ENCODE measurements around the gene ZNF138.
"Not testable (repeated sequence)": the region's sequence is repeated elsewhere in the genome, so short reads cannot be mapped to it uniquely, and the experiment has no call there.

The ZNF138 gene

DNA sequence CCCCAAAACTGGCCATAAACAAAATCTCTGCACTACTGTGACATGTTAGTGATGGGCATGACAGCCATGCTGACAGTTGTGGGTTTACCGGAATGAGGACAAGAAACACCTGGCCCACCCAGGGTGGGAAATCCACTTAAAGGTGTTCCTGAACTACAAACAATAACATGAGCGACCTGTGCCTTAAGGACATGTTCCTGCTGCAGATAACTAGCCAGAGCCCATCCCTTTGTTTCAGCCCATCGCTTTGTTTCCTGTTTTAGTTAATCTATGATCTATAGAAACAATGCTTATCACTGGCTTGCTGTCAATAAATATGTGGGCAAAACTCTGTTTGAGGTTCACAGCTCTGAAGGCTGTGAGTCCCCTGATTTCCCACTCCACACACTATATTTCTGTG, 69.3 kb downstream of the ZNF138 start:
- not testable (repeated sequence) for H3K27ac ChIP-seq (ENCODE audit: low read depth, low read length); H3K9me3 ChIP-seq (ENCODE audit: control insufficient read depth in 1 of 2, low read length in 2 of 2); H3K4me1 ChIP-seq (ENCODE audit: control insufficient read depth in 1 of 2, insufficient read depth in 2 of 2, low read length in 2 of 2); H3K27me3 ChIP-seq (ENCODE audit: control insufficient read depth in 1 of 2, insufficient read depth in 2 of 2, low read length in 2 of 2); H3K4me3 ChIP-seq (ENCODE audit: low read depth in 1 of 2, low read length in 2 of 2); H3K9ac ChIP-seq (ENCODE audit: low read depth in 1 of 2, low read length in 2 of 2); H3K36me3 ChIP-seq (ENCODE audit: control insufficient read depth in 1 of 2, insufficient read depth in 2 of 2, low read length in 2 of 2)

- no peak overlapping the region for H3K4me3 ChIP-seq (ENCODE audit: low read depth in 1 of 2, low read length in 2 of 2)
- no peaks in the 10 kb centered on the region for H3K4me1 ChIP-seq (ENCODE audit: control insufficient read depth in 1 of 2, insufficient read depth in 2 of 2, low read length in 2 of 2)
- H3K27ac ChIP-seq (ENCODE audit: low read depth, low read length) = no peak overlapping the region
- peaks cover 0 to 2% of the 10 kb centered on the region in 2 donors for H3K9me3 ChIP-seq (ENCODE audit: control insufficient read depth in 1 of 2, low read length in 2 of 2)
- H3K27me3 ChIP-seq (ENCODE audit: control insufficient read depth in 1 of 2, insufficient read depth in 2 of 2, low read length in 2 of 2) = no peaks in the 10 kb centered on the region
- H3K36me3 ChIP-seq (ENCODE audit: control insufficient read depth in 1 of 2, insufficient read depth in 2 of 2, low read length in 2 of 2) = no peaks in the 10 kb centered on the region
- no peak overlapping the region for H3K9ac ChIP-seq (ENCODE audit: low read depth in 1 of 2, low read length in 2 of 2)
These were observed 69.7 kb downstream of the ZNF138 start for GRCh38 chr7:64863969-64864368.

GRCh38 chr7:64867863-64868440, 73.7 kb downstream of the ZNF138 start:
- Histone ChIP-seq H3K4me1 (ENCODE audit: control insufficient read depth in 1 of 2, insufficient read depth in 2 of 2, low read length in 2 of 2) (no peaks in the 10 kb centered on the region), H3K27ac (ENCODE audit: low read depth, low read length) (no peak overlapping the region), H3K27me3 (ENCODE audit: control insufficient read depth in 1 of 2, insufficient read depth in 2 of 2, low read length in 2 of 2) (no peaks in the 10 kb centered on the region), H3K4me3 (ENCODE audit: low read depth in 1 of 2, low read length in 2 of 2) (no peak overlapping the region), H3K9ac (ENCODE audit: low read depth in 1 of 2, low read length in 2 of 2) (no peak overlapping the region), H3K36me3 (ENCODE audit: control insufficient read depth in 1 of 2, insufficient read depth in 2 of 2, low read length in 2 of 2) (no peaks in the 10 kb centered on the region), H3K9me3 (ENCODE audit: control insufficient read depth in 1 of 2, low read length in 2 of 2) (peaks cover 0 to 2% of the 10 kb centered on the region in 2 donors)

- Histone ChIP-seq H3K27me3 (ENCODE audit: control insufficient read depth in 1 of 2, insufficient read depth in 2 of 2, low read length in 2 of 2) (no peaks in the 10 kb centered on the region), H3K9me3 (ENCODE audit: control insufficient read depth in 1 of 2, low read length in 2 of 2) (peaks cover 0 to 2% of the 10 kb centered on the region in 2 donors), H3K36me3 (ENCODE audit: control insufficient read depth in 1 of 2, insufficient read depth in 2 of 2, low read length in 2 of 2) (no peaks in the 10 kb centered on the region), H3K9ac (ENCODE audit: low read depth in 1 of 2, low read length in 2 of 2) (no peak overlapping the region), H3K4me1 (ENCODE audit: control insufficient read depth in 1 of 2, insufficient read depth in 2 of 2, low read length in 2 of 2) (no peaks in the 10 kb centered on the region), H3K4me3 (ENCODE audit: low read depth in 1 of 2, low read length in 2 of 2) (no peak overlapping the region), H3K27ac (ENCODE audit: low read depth, low read length) (no peak overlapping the region)
These were observed 74.3 kb downstream of the ZNF138 start for GRCh38 chr7:64868499-64868898.

DNA sequence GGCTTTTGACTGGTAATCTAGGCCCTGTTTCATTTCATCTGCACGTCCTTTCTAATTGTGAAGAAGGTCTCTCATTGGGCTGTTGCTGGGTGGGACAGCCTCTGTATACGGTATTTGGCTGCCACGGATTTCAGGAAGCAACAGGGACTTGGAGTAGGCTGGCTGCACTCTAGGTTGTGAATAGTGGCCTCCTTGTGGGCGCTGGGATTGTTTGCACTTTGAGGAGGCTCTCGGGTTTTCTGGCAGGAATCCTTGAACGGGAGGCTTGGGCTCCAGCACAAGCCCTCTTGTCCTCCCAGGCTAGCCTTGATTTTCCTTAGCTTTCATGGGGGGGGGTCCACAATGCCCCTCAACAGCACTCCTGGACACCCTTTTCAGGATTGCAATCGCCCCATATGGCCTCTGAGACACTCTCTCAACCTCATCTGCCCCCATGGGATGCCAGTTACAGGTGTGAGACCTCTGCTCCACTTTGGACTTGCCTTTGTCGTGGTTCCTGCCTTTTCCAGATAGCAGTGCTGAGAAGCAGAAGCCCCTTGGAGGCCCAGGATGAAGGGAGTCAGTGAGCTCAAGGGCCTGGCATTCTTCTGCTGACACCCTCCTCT, 75.0 kb downstream of the ZNF138 start:
- Histone ChIP-seq H3K9me3 (ENCODE audit: control insufficient read depth in 1 of 2, low read length in 2 of 2) (peaks cover 0 to 2% of the 10 kb centered on the region in 2 donors), H3K27ac (ENCODE audit: low read depth, low read length) (no peak overlapping the region), H3K9ac (ENCODE audit: low read depth in 1 of 2, low read length in 2 of 2) (no peak overlapping the region)

DNA sequence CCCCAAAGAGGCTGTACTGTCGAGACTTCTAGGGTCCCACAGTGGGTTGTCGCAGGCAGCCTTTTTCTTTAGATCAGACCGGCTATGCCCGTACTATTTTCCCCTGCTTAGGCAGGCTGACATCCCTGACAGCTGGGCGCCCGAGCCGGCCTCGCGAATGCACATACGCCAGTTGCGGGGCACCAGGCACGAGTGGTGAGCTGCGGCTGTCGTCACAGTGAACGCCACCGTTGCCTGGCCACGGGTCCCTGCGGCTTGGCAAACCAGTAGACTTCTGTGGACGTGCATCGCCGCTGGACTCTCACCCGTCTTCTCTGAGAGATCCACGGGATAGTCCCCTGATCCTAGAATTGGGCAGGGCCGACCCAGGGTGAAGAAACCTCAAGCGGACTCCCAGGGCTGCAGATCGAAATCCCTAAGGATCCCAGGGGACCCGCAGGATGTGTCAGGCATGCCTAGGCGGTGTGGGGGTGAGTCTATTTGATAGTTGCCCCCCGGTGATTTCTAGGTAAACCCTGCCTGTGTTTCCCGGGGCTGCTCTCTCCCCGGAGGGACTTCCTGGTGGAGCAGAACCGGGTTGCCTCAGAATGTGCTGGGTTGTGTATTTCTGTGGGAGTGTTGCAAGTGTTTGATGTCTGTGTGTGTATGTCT, 75.8 kb downstream of the ZNF138 start:
- H3K9me3 ChIP-seq (ENCODE audit: control insufficient read depth in 1 of 2, low read length in 2 of 2) = peaks cover 0 to 6% of the 10 kb centered on the region in 2 donors
- no peak overlapping the region for H3K4me3 ChIP-seq (ENCODE audit: low read depth in 1 of 2, low read length in 2 of 2)
- no peaks in the 10 kb centered on the region for H3K36me3 ChIP-seq (ENCODE audit: control insufficient read depth in 1 of 2, insufficient read depth in 2 of 2, low read length in 2 of 2)
- H3K9ac ChIP-seq (ENCODE audit: low read depth in 1 of 2, low read length in 2 of 2) = no peak overlapping the region
- no peak overlapping the region for H3K27ac ChIP-seq (ENCODE audit: low read depth, low read length)
- no peaks in the 10 kb centered on the region for H3K27me3 ChIP-seq (ENCODE audit: control insufficient read depth in 1 of 2, insufficient read depth in 2 of 2, low read length in 2 of 2)
- no peaks in the 10 kb centered on the region for H3K4me1 ChIP-seq (ENCODE audit: control insufficient read depth in 1 of 2, insufficient read depth in 2 of 2, low read length in 2 of 2)

More for the DNA sequence above, 75.0 kb downstream of the ZNF138 start:
- Histone ChIP-seq H3K4me3 (ENCODE audit: low read depth in 1 of 2, low read length in 2 of 2) (no peak overlapping the region), H3K27me3 (ENCODE audit: control insufficient read depth in 1 of 2, insufficient read depth in 2 of 2, low read length in 2 of 2) (no peaks in the 10 kb centered on the region), H3K4me1 (ENCODE audit: control insufficient read depth in 1 of 2, insufficient read depth in 2 of 2, low read length in 2 of 2) (no peaks in the 10 kb centered on the region), H3K36me3 (ENCODE audit: control insufficient read depth in 1 of 2, insufficient read depth in 2 of 2, low read length in 2 of 2) (no peaks in the 10 kb centered on the region)

GRCh38 chr7:64870656-64871055, 76.4 kb downstream of the ZNF138 start:
- H3K36me3 ChIP-seq (ENCODE audit: control insufficient read depth in 1 of 2, insufficient read depth in 2 of 2, low read length in 2 of 2) = no peaks in the 10 kb centered on the region
- no peak overlapping the region for H3K27ac ChIP-seq (ENCODE audit: low read depth, low read length)
- H3K4me3 ChIP-seq (ENCODE audit: low read depth in 1 of 2, low read length in 2 of 2) = no peak overlapping the region
- H3K27me3 ChIP-seq (ENCODE audit: control insufficient read depth in 1 of 2, insufficient read depth in 2 of 2, low read length in 2 of 2) = no peaks in the 10 kb centered on the region
- no peaks in the 10 kb centered on the region for H3K4me1 ChIP-seq (ENCODE audit: control insufficient read depth in 1 of 2, insufficient read depth in 2 of 2, low read length in 2 of 2)
- H3K9ac ChIP-seq (ENCODE audit: low read depth in 1 of 2, low read length in 2 of 2) = no peak overlapping the region
- H3K9me3 ChIP-seq (ENCODE audit: control insufficient read depth in 1 of 2, low read length in 2 of 2) = peaks cover 0 to 6% of the 10 kb centered on the region in 2 donors

- Histone ChIP-seq H3K4me1 (ENCODE audit: control insufficient read depth in 1 of 2, insufficient read depth in 2 of 2, low read length in 2 of 2) (no peaks in the 10 kb centered on the region), H3K27me3 (ENCODE audit: control insufficient read depth in 1 of 2, insufficient read depth in 2 of 2, low read length in 2 of 2) (no peaks in the 10 kb centered on the region), H3K9ac (ENCODE audit: low read depth in 1 of 2, low read length in 2 of 2) (no peak overlapping the region), H3K9me3 (ENCODE audit: control insufficient read depth in 1 of 2, low read length in 2 of 2) (peaks cover 0 to 6% of the 10 kb centered on the region in 2 donors), H3K27ac (ENCODE audit: low read depth, low read length) (no peak overlapping the region), H3K4me3 (ENCODE audit: low read depth in 1 of 2, low read length in 2 of 2) (no peak overlapping the region), H3K36me3 (ENCODE audit: control insufficient read depth in 1 of 2, insufficient read depth in 2 of 2, low read length in 2 of 2) (no peaks in the 10 kb centered on the region)
These were observed 77.5 kb downstream of the ZNF138 start for GRCh38 chr7:64871761-64872160.

DNA sequence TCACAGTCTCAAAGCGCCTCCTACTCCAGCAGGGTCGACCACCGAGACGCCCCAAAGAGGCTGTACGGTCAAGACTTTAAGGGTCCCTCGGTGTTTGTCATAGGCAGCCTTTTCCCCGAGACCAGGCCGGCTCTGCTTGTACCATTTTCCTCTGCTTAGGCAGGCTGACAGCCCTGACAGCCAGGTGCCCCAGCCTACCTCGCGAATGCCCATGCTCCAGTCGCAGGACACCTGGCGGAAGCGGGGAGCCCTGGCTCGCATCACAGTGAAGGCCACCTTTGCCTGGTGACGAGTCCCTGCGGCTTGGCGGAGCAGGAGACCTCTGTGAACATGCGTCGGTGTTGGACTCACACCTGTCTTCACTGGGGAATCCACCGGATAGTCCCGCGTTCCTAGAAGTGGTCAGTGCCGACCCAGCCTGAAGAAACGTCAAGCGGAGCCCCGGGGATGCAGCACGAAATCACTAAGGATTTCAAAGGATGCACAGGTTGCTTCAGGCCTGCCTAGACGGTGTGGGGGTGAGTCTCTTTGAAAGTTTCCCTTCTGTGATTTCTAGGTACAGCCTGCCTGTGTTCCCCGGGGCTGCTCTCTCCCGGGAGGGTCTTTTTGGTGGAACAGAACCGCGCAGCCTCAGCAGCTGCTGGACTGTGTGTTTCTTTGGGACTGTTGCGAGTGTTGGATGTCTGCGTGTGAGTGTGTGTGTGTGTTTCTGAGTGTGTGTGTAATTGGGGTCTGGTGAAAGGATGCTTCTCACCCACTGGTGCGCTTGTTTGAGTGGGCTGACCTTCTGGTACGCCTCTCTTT, 78.3 kb downstream of the ZNF138 start:
- Histone ChIP-seq H3K9ac (ENCODE audit: low read depth in 1 of 2, low read length in 2 of 2) (no peak overlapping the region), H3K27me3 (ENCODE audit: control insufficient read depth in 1 of 2, insufficient read depth in 2 of 2, low read length in 2 of 2) (no peaks in the 10 kb centered on the region), H3K4me3 (ENCODE audit: low read depth in 1 of 2, low read length in 2 of 2) (no peak overlapping the region), H3K9me3 (ENCODE audit: control insufficient read depth in 1 of 2, low read length in 2 of 2) (peaks cover 0 to 10% of the 10 kb centered on the region in 2 donors), H3K4me1 (ENCODE audit: control insufficient read depth in 1 of 2, insufficient read depth in 2 of 2, low read length in 2 of 2) (no peaks in the 10 kb centered on the region), H3K36me3 (ENCODE audit: control insufficient read depth in 1 of 2, insufficient read depth in 2 of 2, low read length in 2 of 2) (no peaks in the 10 kb centered on the region), H3K27ac (ENCODE audit: low read depth, low read length) (no peak overlapping the region)

DNA sequence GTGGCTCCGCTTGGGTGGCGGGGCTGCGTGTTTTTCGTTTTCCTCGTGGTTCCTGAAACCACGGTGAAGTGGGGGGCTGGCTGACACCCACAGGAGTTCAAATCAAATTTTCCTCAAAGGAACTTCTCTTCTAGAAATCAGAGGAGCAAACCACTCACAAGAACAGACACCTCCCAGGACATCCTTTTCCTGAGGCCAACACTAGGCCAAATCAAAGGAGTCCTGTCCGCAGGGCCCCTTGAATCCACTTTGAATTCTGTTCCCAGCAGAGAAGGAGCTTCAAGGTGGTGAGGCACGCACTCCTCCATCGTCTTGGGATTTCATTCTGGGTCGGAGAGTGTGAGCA, 78.9 kb downstream of the ZNF138 start:
- Histone ChIP-seq H3K4me1 (ENCODE audit: control insufficient read depth in 1 of 2, insufficient read depth in 2 of 2, low read length in 2 of 2) (no peaks in the 10 kb centered on the region), H3K27me3 (ENCODE audit: control insufficient read depth in 1 of 2, insufficient read depth in 2 of 2, low read length in 2 of 2) (no peaks in the 10 kb centered on the region), H3K36me3 (ENCODE audit: control insufficient read depth in 1 of 2, insufficient read depth in 2 of 2, low read length in 2 of 2) (no peaks in the 10 kb centered on the region), H3K9ac (ENCODE audit: low read depth in 1 of 2, low read length in 2 of 2) (no peak overlapping the region), H3K27ac (ENCODE audit: low read depth, low read length) (no peak overlapping the region), H3K4me3 (ENCODE audit: low read depth in 1 of 2, low read length in 2 of 2) (no peak overlapping the region), H3K9me3 (ENCODE audit: control insufficient read depth in 1 of 2, low read length in 2 of 2) (peaks cover 0 to 8% of the 10 kb centered on the region in 2 donors)

Measured in duodenal mucosa (tissue), 2 donors.